GM21576 (cell line): ENCODE measurements around the gene FBXL20.

ENCODE experiments used
- ATAC-seq: cut with Tn5 transposase; IDR thresholded peaks from one replicate; pipeline ENCODE4 v1.9.1; 2021; ENCODE audit warnings: mild to moderate bottlenecking, moderate library complexity; ENCODE audit not compliant: unreplicated experiment

FBXL20 gene

GRCh38 chr17:39229274-39229913, 172.0 kb downstream of the FBXL20 start:
- ATAC-seq = no peak

GRCh38 chr17:39227364-39227919, 174.0 kb downstream of the FBXL20 start:
- ATAC-seq = no peak

GRCh38 chr17:39225959-39226683, 175.3 kb downstream of the FBXL20 start:
- ATAC-seq = no peak

- ATAC-seq = no peak
Measured at GRCh38 chr17:39225308-39225958, 176.0 kb downstream of the FBXL20 start, which contains the start of gene STAC2. Gene STAC2 (minus strand): TSS chr17:39225945. CDS start chr17:39225502, 443 bp downstream.

GRCh38 chr17:39224778-39225307, 176.6 kb downstream of the FBXL20 start:
- ATAC-seq = no peak

- no peak for ATAC-seq
Measured at GRCh38 chr17:39223907-39224777, 177.3 kb downstream of the FBXL20 start.

GRCh38 chr17:39222866-39223834, 178.3 kb downstream of the FBXL20 start:
- no peak for ATAC-seq

GRCh38 chr17:39222151-39222550, 179.3 kb downstream of the FBXL20 start:
- ATAC-seq = no peak

GRCh38 chr17:39221572-39221971, 179.9 kb downstream of the FBXL20 start:
- no peak for ATAC-seq

- ATAC-seq = no peak
Measured at GRCh38 chr17:39219647-39220154, 181.7 kb downstream of the FBXL20 start.

GRCh38 chr17:39218906-39219305, 182.5 kb downstream of the FBXL20 start:
- ATAC-seq = no peak

GRCh38 chr17:39217734-39218369, 183.6 kb downstream of the FBXL20 start:
- no peak for ATAC-seq

GRCh38 chr17:39213852-39214251, 187.6 kb downstream of the FBXL20 start:
- ATAC-seq = no peak

- ATAC-seq = no peak
Measured at GRCh38 chr17:39212841-39213480, 188.5 kb downstream of the FBXL20 start.

GRCh38 chr17:39212195-39212810, 189.1 kb downstream of the FBXL20 start:
- no peak for ATAC-seq

GRCh38 chr17:39210093-39210434, 191.4 kb downstream of the FBXL20 start:
- no peak for ATAC-seq

GRCh38 chr17:39209317-39210092, 191.9 kb downstream of the FBXL20 start:
- no peak for ATAC-seq
